Stomach (tissue), 9 donors: ENCODE measurements around the gene NTRK2. TPM values are rescaled to one million over a fixed set of nuclear protein-coding genes. Genes with fewer than 3 reads are reported as not detected.

Source experiments
- DNase-seq, 2 donors: peaks; one replicate each; pipeline versions ENCODE4 v3.0.0 to v3.0.0-alpha.2; 2013 to 2019
- H3K27ac ChIP-seq, 5 donors: fragments of 200-600 bp in 4 of 5; sonication (generic) in 4 of 5; one replicate each; pipeline ENCODE4 v1.5.1; 2013 to 2019; ENCODE audit warnings: mild to moderate bottlenecking in 1 of 5, moderate library complexity in 1 of 5
- H3K27me3 ChIP-seq, 3 donors: fragments of 200-600 bp; sonication (generic); one replicate each; pipeline ENCODE4 v1.5.1; 2017 to 2019; ENCODE audit warnings: mixed run types in 1 of 3
- H3K36me3 ChIP-seq, 4 donors: fragments of 200-600 bp; sonication (generic); 1 replicate in 3 of 4; 2 replicates in 1 of 4; pipeline ENCODE4 v1.5.1; 2016 to 2019
- H3K4me1 ChIP-seq, 4 donors: fragments of 200-600 bp; sonication (generic); one replicate each; pipeline ENCODE4 v1.5.1; 2016 to 2019
- H3K4me3 ChIP-seq, 4 donors: fragments of 200-600 bp; sonication (generic) in 3 of 4; one replicate each; pipeline ENCODE4 v1.5.1; 2016 to 2019; ENCODE audit warnings: mild to moderate bottlenecking in 1 of 4
- H3K9me3 ChIP-seq, 4 donors: fragments of 200-600 bp; sonication (generic); one replicate each; pipeline ENCODE4 v1.5.1; 2016 to 2019
- EP300 ChIP-seq: sonication (generic); formaldehyde crosslinking; IDR thresholded peaks from one replicate; pipeline ENCODE4 v1.6.1; 2017; ENCODE audit warnings: antibody characterized with exemption
- POLR2A ChIP-seq, 4 donors: fragments of 450-650 bp; IDR thresholded peaks; one replicate each; pipeline ENCODE4 v1.6.1; 2016; ENCODE audit warnings: antibody characterized with exemption in 4 of 4, control low read depth in 2 of 4, mild to moderate bottlenecking in 1 of 4, moderate library complexity in 1 of 4
- POLR2AphosphoS5 ChIP-seq, 3 donors: sonication (generic); formaldehyde crosslinking; IDR thresholded peaks; one replicate each; pipeline ENCODE4 v1.6.1; 2016; ENCODE audit warnings: antibody characterized with exemption in 3 of 3
- WGBS, 5 donors: extraction: QIAGEN DNeasy Blood & Tissue Kit in 3 of 5; methylation state at CpG; one replicate each; pipeline versions ENCODE4 v1.1.5 to v1.1.7; 2013 to 2018; 5-methylcytosine and 5-hydroxymethylcytosine counted together
- intact Hi-C: fragments of 100-400 bp; cut with DNase I; formaldehyde crosslinking; loops from one replicate; pipeline ENCODE4 v1.15.1; 2023; ENCODE audit warnings: low total_unique reads
- polyA plus RNA-seq, 3 donors: library from polyadenylated mRNA; stranded (reverse); fragments of 200-250 nt; gene quantifications; one replicate each; pipeline ENCODE4 v1.2.3, GENCODE V29; 2013
- total RNA-seq, 5 donors: library from RNA; depleted of rRNA; stranded (reverse); fragments of >200 nt; gene quantifications; one replicate each; pipeline versions ENCODE4 v1.1.0 to v1.2.3, GENCODE V29; 2014 to 2016
- TF ChIP-seq, protein P1 (sequence below), 7 experiments: fragments of 450-650 bp in 4 of 7; fragments of 200-600 bp in 3 of 7; sonication (generic) in 3 of 7; IDR thresholded peaks; one replicate each; pipeline ENCODE4 v1.5.1; 2016 to 2019; ENCODE audit warnings: antibody characterized with exemption in 7 of 7, control low read depth in 2 of 7, mild to moderate bottlenecking in 1 of 7
- donor health status: healthy with polysubstance abuse.
- donor health status: Bipolar disorder and iron deficiency.
- donor health status: healthy.

Gene NTRK2
- total and polyA plus RNA-seq, 8 donors: 0.06 to 8.8 (median 2.6) TPM

DNA sequence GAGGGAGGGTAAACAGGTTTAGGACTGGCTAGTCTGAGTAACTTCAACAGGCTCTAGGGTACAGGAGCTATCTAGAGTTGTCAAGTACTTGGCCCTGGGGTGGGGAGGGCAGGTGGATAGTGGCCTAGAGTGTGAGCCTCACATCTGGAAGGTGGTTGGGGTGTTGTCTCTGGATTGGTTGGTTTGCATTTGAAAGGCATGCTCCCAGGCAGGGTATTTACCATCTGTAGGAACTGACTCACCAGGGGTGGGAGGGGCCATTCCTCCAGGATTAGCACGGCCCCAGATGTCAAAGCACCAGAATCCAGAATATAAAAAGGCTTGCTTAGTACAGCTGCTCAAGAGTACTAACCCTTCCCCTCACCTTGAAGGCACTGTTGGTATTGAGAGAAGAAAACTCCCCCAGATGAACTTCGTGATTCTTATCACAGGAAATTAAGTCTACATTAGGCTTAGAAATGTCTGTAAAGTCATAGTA, 193.3 kb downstream of the NTRK2 start:
- WGBS, 5 donors: 7 to 28% (median 18%) methylated on average over 2 of the region's 2 CpGs
- intact Hi-C loops: no loop called here

DNA sequence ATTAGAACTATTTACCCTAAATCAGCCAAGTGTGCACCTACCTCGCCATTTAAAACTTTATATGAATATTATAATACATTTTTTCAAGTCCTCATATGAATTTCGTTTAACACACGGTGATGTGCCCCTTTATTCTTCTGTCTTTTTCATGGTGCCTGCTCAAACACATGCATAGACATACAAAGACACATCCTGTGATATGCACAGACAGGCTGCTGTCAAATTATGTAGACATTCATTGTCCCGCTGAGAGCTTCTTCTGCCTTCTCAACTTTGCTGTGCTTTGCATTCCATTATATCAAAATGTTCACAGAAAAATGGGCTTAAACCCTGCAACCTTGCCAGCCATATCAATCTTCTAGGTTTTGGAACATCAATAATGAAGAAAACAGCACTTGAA, 193.8 kb downstream of the NTRK2 start:
- Histone ChIP-seq H3K4me1 (no peaks in the 10 kb centered on the region), H3K4me3 (no peak overlapping the region), H3K27ac (no peak overlapping the region), H3K27me3 (no peaks in the 10 kb centered on the region), H3K9me3 (no peaks in the 10 kb centered on the region), H3K36me3 (no peaks in the 10 kb centered on the region)
- DNase-seq: no peak
- WGBS, 5 donors: 82 to 93% (median 89%) methylated on average over 4 of the region's 4 CpGs
- intact Hi-C loops: no loop called here
- no peak for TF ChIP-seq EP300
- TF ChIP-seq, protein P1, sequence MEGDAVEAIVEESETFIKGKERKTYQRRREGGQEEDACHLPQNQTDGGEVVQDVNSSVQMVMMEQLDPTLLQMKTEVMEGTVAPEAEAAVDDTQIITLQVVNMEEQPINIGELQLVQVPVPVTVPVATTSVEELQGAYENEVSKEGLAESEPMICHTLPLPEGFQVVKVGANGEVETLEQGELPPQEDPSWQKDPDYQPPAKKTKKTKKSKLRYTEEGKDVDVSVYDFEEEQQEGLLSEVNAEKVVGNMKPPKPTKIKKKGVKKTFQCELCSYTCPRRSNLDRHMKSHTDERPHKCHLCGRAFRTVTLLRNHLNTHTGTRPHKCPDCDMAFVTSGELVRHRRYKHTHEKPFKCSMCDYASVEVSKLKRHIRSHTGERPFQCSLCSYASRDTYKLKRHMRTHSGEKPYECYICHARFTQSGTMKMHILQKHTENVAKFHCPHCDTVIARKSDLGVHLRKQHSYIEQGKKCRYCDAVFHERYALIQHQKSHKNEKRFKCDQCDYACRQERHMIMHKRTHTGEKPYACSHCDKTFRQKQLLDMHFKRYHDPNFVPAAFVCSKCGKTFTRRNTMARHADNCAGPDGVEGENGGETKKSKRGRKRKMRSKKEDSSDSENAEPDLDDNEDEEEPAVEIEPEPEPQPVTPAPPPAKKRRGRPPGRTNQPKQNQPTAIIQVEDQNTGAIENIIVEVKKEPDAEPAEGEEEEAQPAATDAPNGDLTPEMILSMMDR (IDR thresholded peaks at IDR 0.05): no peak

More for the DNA sequence above, 193.3 kb downstream of the NTRK2 start:
- no peak overlapping the region for H3K4me3 ChIP-seq
- peak in 1 of 2 donors; percentile 32 for DNase-seq
- no peak overlapping the region for H3K27ac ChIP-seq
- H3K9me3 ChIP-seq: no peaks in the 10 kb centered on the region
- TF ChIP-seq POLR2A (IDR thresholded peaks at IDR 0.05) (no peak), EP300 (no peak), POLR2AphosphoS5 (IDR thresholded peaks at IDR 0.05) (no peak)
- TF ChIP-seq, protein P1 (IDR thresholded peaks at IDR 0.05): no peak
- H3K27me3 ChIP-seq: no peaks in the 10 kb centered on the region
- H3K36me3 ChIP-seq: no peaks in the 10 kb centered on the region
- no peaks in the 10 kb centered on the region for H3K4me1 ChIP-seq

DNA sequence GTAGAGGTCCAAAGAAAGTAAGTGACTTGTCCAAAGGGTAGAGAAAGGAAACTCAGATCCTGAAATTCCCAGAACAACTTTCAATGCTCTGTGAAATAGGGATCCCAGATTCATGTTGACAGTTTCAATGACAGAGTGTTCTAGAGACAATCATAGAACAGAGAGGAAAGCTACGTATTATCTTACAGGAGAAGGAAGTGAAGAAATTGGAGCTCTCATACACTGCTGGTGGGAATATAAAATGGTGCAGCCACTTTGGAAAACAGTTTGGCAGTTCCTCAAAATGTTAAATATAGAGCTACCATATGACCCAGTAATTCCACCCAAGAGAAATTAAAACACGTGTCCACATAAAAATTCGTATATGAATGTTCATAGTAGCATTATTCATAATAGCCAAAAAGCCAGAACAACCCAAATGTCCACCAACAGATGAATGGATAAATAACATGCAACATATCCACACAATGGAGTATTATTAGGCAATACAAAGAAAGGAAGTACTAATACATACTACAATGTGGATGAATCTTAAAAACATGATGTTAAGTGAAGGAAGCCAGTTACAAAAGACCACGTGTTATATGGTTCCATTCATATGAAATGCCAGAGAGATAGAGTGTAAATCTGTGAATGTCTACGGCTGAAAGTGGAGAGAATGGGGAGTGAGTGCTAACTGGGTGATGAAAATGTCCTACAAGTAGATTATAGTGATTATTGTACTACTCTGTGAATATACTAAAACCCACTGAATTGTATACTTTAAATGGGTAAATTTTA, 197.1 kb downstream of the NTRK2 start:
- Histone ChIP-seq H3K36me3 (no peaks in the 10 kb centered on the region), H3K27me3 (no peaks in the 10 kb centered on the region), H3K4me3 (no peak overlapping the region), H3K4me1 (no peaks in the 10 kb centered on the region), H3K9me3 (no peaks in the 10 kb centered on the region), H3K27ac (no peak overlapping the region)
- intact Hi-C loops: no loop called here
- 75 to 88% (median 82%) methylated on average over 5 of the region's 5 CpGs for WGBS, 5 donors
- no peak for DNase-seq
- no peak for TF ChIP-seq POLR2A (IDR thresholded peaks at IDR 0.05)
- TF ChIP-seq POLR2AphosphoS5 (IDR thresholded peaks at IDR 0.05): no peak
- TF ChIP-seq, protein P1 (IDR thresholded peaks at IDR 0.05): no peak
- TF ChIP-seq EP300: no peak

DNA sequence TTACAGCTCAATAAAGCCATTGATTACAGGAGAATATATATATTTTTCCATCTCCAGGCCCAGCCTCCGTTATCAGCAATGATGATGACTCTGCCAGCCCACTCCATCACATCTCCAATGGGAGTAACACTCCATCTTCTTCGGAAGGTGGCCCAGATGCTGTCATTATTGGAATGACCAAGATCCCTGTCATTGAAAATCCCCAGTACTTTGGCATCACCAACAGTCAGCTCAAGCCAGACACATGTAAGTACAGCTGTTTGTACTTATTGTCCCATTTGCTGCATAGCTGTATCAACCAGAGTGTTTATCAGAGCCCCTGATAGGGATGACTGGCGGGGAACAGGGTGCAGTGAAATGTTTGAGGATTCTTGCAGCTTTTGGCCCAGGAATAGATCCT, 197.7 kb downstream of the NTRK2 start:
- Histone ChIP-seq H3K4me1 (no peaks in the 10 kb centered on the region), H3K27me3 (no peaks in the 10 kb centered on the region), H3K4me3 (no peak overlapping the region), H3K27ac (no peak overlapping the region), H3K9me3 (no peaks in the 10 kb centered on the region), H3K36me3 (no peaks in the 10 kb centered on the region)
- DNase-seq: peak in 1 of 2 donors; percentile 20
- 85 to 97% (median 92%) methylated on average over 3 of the region's 3 CpGs for WGBS, 5 donors
- TF ChIP-seq EP300 (no peak), POLR2A (IDR thresholded peaks at IDR 0.05) (no peak), POLR2AphosphoS5 (IDR thresholded peaks at IDR 0.05) (no peak)
- TF ChIP-seq, protein P1 (IDR thresholded peaks at IDR 0.05): no peak
- intact Hi-C loops: no loop called here
